Hepatocyte (in vitro differentiated cells): ENCODE measurements around the gene GATAD1. TPM values are rescaled to one million over a fixed set of nuclear protein-coding genes. Genes with fewer than 3 reads are reported as not detected.

ENCODE experiments used
- DNase-seq: peaks from one replicate; pipeline ENCODE4 v3.0.0-alpha.2; 2016; ENCODE audit warnings: low spot score
- H2AFZ ChIP-seq: fragments of 200-600 bp; sonication (generic); 2 replicates; pipeline ENCODE4 v1.6.0; 2016; ENCODE audit warnings: antibody characterized with exemption, mild to moderate bottlenecking
- H3K27ac ChIP-seq: fragments of 200-600 bp; sonication (generic); 2 replicates; pipeline ENCODE4 v1.5.1; 2016; ENCODE audit warnings: mild to moderate bottlenecking
- H3K27me3 ChIP-seq: fragments of 200-600 bp; sonication (generic); 2 replicates; pipeline ENCODE4 v1.6.1; 2016
- H3K36me3 ChIP-seq: fragments of 200-600 bp; sonication (generic); replicated peaks from 2 replicates; pipeline ENCODE4 v1.5.1; 2016; ENCODE audit warnings: low read depth; ENCODE audit not compliant: insufficient read depth
- H3K4me1 ChIP-seq: fragments of 200-600 bp; sonication (generic); 2 replicates; pipeline ENCODE4 v1.5.1; 2016; ENCODE audit warnings: mild to moderate bottlenecking, moderate library complexity; ENCODE audit not compliant: insufficient read depth
- H3K4me2 ChIP-seq: fragments of 200-600 bp; sonication (generic); 2 replicates; pipeline ENCODE4 v1.6.0; 2016
- H3K4me3 ChIP-seq: fragments of 200-600 bp; sonication (generic); 2 replicates; pipeline ENCODE4 v1.5.1; 2016; ENCODE audit warnings: mild to moderate bottlenecking
- H3K79me2 ChIP-seq: fragments of 200-600 bp; sonication (generic); 2 replicates; pipeline ENCODE4 v1.6.0; 2017; ENCODE audit warnings: mild to moderate bottlenecking
- H3K9me2 ChIP-seq: fragments of 200-600 bp; sonication (generic); replicated peaks from 2 replicates; pipeline ENCODE4 v1.6.0; 2017; ENCODE audit warnings: mild to moderate bottlenecking; ENCODE audit not compliant: insufficient read depth
- H3K9me3 ChIP-seq: fragments of 200-600 bp; sonication (generic); 2 replicates; pipeline ENCODE4 v1.5.1; 2016; ENCODE audit warnings: low read depth, mild to moderate bottlenecking
- H4K20me1 ChIP-seq: fragments of 200-600 bp; sonication (generic); 2 replicates; pipeline ENCODE4 v1.6.0; 2016; ENCODE audit warnings: mild to moderate bottlenecking; ENCODE audit not compliant: insufficient read depth, poor library complexity, severe bottlenecking
- EZH2 ChIP-seq: fragments of 200-600 bp; sonication (generic); IDR thresholded peaks from 2 replicates; pipeline ENCODE4 v1.6.1; 2016; ENCODE audit warnings: antibody characterized with exemption, mild to moderate bottlenecking, borderline replicate concordance
- EZH2phosphoT487 ChIP-seq: fragments of 200-600 bp; sonication (generic); IDR thresholded peaks from one replicate; pipeline ENCODE4 v1.6.1; 2018; ENCODE audit warnings: antibody characterized with exemption, mild to moderate bottlenecking, low read depth, moderate library complexity; ENCODE audit not compliant: unreplicated experiment, severe bottlenecking
- WGBS: methylation state at CpG from one replicate; pipeline ENCODE4 v1.1.6; 2016; ENCODE audit warnings: low lambda C conversion rate; ENCODE audit errors: missing lambda C conversion rate; 5-methylcytosine and 5-hydroxymethylcytosine counted together
- polyA plus RNA-seq: library from polyadenylated mRNA; unstranded; fragments of >200 nt; fragmentation: Nextera tagmentation; extraction: Ambion mirVana; gene quantifications from 2 replicates; pipeline ENCODE4 v1.2.1, GENCODE V29; 2016
- total RNA-seq: library from RNA; depleted of rRNA; stranded (reverse); fragments of >200 nt; gene quantifications from 2 replicates; pipeline ENCODE4 v1.2.3, GENCODE V29; 2014
- TF ChIP-seq, protein P1 (sequence below): fragments of 200-600 bp; sonication (generic); IDR thresholded peaks from 2 replicates; pipeline ENCODE4 v1.5.1; 2016; ENCODE audit warnings: antibody characterized with exemption, mild to moderate bottlenecking; ENCODE audit not compliant: poor library complexity

Gene GATAD1
- total and polyA plus RNA-seq, 2 experiments from 2014 or later, result 28.7 to 33.2 TPM

- H3K9me3 ChIP-seq, result no peaks in the 10 kb centered on the region
- H3K4me2 ChIP-seq, result no peak overlapping the region
- H3K4me1 ChIP-seq, result peaks cover 11% of the 10 kb centered on the region
- no peaks in the 10 kb centered on the region for H3K9me2 ChIP-seq
- no peak for DNase-seq
- no peak overlapping the region for H3K27ac ChIP-seq
- no peaks in the 10 kb centered on the region for H3K79me2 ChIP-seq
- TF ChIP-seq EZH2phosphoT487 (no peak), EZH2 (no peak)
- TF ChIP-seq, protein P1, sequence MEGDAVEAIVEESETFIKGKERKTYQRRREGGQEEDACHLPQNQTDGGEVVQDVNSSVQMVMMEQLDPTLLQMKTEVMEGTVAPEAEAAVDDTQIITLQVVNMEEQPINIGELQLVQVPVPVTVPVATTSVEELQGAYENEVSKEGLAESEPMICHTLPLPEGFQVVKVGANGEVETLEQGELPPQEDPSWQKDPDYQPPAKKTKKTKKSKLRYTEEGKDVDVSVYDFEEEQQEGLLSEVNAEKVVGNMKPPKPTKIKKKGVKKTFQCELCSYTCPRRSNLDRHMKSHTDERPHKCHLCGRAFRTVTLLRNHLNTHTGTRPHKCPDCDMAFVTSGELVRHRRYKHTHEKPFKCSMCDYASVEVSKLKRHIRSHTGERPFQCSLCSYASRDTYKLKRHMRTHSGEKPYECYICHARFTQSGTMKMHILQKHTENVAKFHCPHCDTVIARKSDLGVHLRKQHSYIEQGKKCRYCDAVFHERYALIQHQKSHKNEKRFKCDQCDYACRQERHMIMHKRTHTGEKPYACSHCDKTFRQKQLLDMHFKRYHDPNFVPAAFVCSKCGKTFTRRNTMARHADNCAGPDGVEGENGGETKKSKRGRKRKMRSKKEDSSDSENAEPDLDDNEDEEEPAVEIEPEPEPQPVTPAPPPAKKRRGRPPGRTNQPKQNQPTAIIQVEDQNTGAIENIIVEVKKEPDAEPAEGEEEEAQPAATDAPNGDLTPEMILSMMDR, result no peak
- WGBS, result 96% methylated on average over 6 of the region's 6 CpGs
- H3K27me3 ChIP-seq, result no peaks in the 10 kb centered on the region
- no peak overlapping the region for H3K4me3 ChIP-seq
- no peaks in the 10 kb centered on the region for H3K36me3 ChIP-seq
- H4K20me1 ChIP-seq, result no peaks in the 10 kb centered on the region
- no peak overlapping the region for H2AFZ ChIP-seq
Observed at GRCh38 chr7:92422926-92423325, 24.4 kb upstream of the GATAD1 start.

- H3K36me3 ChIP-seq, result no peaks in the 10 kb centered on the region
- H3K9me2 ChIP-seq, result no peaks in the 10 kb centered on the region
- no peaks in the 10 kb centered on the region for H3K27me3 ChIP-seq
- H3K4me2 ChIP-seq, result peak overlapping the region; percentile 95
- WGBS, result 82% methylated on average over 5 of the region's 5 CpGs
- H2AFZ ChIP-seq, result peak overlapping the region; percentile 98
- TF ChIP-seq, protein P1, result no peak
- TF ChIP-seq EZH2phosphoT487 (no peak), EZH2 (no peak)
- H3K4me3 ChIP-seq, result no peak overlapping the region
- no peak for DNase-seq
- H3K4me1 ChIP-seq, result peaks cover 11% of the 10 kb centered on the region
- no peaks in the 10 kb centered on the region for H4K20me1 ChIP-seq
- peak overlapping the region; percentile 52 for H3K27ac ChIP-seq
- no peaks in the 10 kb centered on the region for H3K79me2 ChIP-seq
- no peaks in the 10 kb centered on the region for H3K9me3 ChIP-seq
Observed at GRCh38 chr7:92423710-92424131, 23.6 kb upstream of the GATAD1 start.

GRCh38 chr7:92425311-92425947 lies 21.9 kb upstream of the GATAD1 start:
- Histone ChIP-seq H3K27ac (no peak overlapping the region), H3K27me3 (no peaks in the 10 kb centered on the region), H2AFZ (no peak overlapping the region), H3K4me1 (peaks cover 11% of the 10 kb centered on the region), H3K4me2 (no peak overlapping the region), H4K20me1 (no peaks in the 10 kb centered on the region), H3K9me2 (no peaks in the 10 kb centered on the region), H3K9me3 (no peaks in the 10 kb centered on the region), H3K4me3 (no peak overlapping the region), H3K36me3 (no peaks in the 10 kb centered on the region), H3K79me2 (no peaks in the 10 kb centered on the region)
- TF ChIP-seq, protein P1, result no peak
- TF ChIP-seq EZH2 (no peak), EZH2phosphoT487 (no peak)
- no peak for DNase-seq
- 75% methylated on average over 20 of the region's 20 CpGs for WGBS
